H7 (cell line): ENCODE data around the gene CABP2. TPM values are rescaled to one million over a fixed set of nuclear protein-coding genes. Genes with fewer than 3 reads are reported as not detected.
"Not testable (repeated sequence)": the region's sequence is repeated elsewhere in the genome, so short reads cannot be mapped to it uniquely, and the experiment has no call there.

ENCODE experiments used
- DNase-seq: peaks from one replicate; pipeline ENCODE4 v3.0.0; 2012
- H3K27me3 ChIP-seq: 2 replicates; pipeline ENCODE4 v1.6.0; 2011; ENCODE audit warnings: mild to moderate bottlenecking, low read length; ENCODE audit not compliant: control insufficient read depth, insufficient read depth
- H3K36me3 ChIP-seq: replicated peaks from 2 replicates; pipeline ENCODE4 v1.5.1; 2011; ENCODE audit warnings: low read length; ENCODE audit not compliant: control insufficient read depth, insufficient read depth
- H3K4me3 ChIP-seq: 2 replicates; pipeline ENCODE4 v1.5.1; 2011; ENCODE audit warnings: low read depth, mild to moderate bottlenecking, control low read depth, low read length, moderate library complexity; ENCODE audit not compliant: insufficient read depth
- total RNA-seq: library from RNA; depleted of rRNA; stranded (reverse); fragments of >200 nt; shearing (Covaris generic); gene quantifications from 2 replicates; pipeline ENCODE4 v1.2.3, GENCODE V29; 2014

The CABP2 gene
- total RNA-seq, 1 experiment from 2014 or later: not detected

DNA sequence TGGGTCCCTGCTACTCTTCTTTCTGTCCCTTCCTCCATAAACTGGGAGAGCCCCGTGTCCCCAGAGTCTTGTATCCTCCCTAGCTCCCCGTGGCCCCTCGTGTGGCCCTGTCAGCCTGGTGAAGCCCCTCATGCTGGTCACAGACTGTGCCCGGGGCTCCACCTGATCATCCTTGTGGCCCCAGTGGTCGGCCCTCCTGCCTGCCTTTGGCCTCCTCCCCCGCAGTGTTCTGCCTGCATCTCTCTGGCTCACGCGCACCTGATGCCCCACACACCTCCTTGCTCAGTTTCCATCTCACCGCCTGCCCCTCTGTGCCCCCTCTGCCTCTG, 1.2 kb upstream of the CABP2 start:
- Histone ChIP-seq H3K4me3 (no peak overlapping the region), H3K27me3 (no peaks in the 10 kb centered on the region)
- no peak for DNase-seq

GRCh38 chr11:67523556-67524479, 572 bp upstream of the CABP2 start:
- peak; percentile 64 for DNase-seq
- H3K4me3 ChIP-seq: no peak overlapping the region
- H3K36me3 ChIP-seq: no peaks in the 10 kb centered on the region
- 0 out of 2 replicates have a peak, but pooled peaks cover 1% of the 10 kb centered on the region for H3K27me3 ChIP-seq

More for the DNA sequence above, 1.2 kb upstream of the CABP2 start:
- no peaks in the 10 kb centered on the region for H3K36me3 ChIP-seq

DNA sequence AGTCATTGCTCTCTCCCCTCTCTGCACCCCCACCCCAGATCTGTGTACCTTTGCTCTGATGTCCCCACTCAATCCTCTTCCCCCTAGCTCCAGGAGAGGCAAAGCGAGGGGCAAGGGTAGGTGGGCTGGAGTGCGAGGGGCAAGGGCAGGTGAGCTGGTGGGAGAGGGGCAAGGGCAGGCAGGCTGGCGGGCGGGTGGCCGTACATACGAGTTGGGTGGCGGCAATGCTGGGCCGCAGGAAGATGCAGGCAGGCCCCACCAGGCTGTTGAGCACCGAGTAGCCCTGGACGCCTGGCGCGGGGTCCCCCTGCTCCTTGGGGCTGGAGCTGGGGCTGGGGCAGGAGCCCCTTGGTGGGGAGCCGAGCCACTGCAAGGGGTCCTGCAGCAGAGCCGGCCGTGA, 908 bp downstream of the CABP2 start:
- no peak overlapping the region for H3K4me3 ChIP-seq
- H3K36me3 ChIP-seq: no peaks in the 10 kb centered on the region
- DNase-seq: peak; percentile 44

GRCh38 chr11:67521924-67522323, 1.3 kb downstream of the CABP2 start:
- DNase-seq: no peak
- H3K27me3 ChIP-seq: peaks cover 1% of the 10 kb centered on the region; the same call in 1 of the 2 replicates

More for the DNA sequence above, 908 bp downstream of the CABP2 start:
- H3K27me3 ChIP-seq: peaks cover 1% of the 10 kb centered on the region; the same call in 1 of the 2 replicates

DNA sequence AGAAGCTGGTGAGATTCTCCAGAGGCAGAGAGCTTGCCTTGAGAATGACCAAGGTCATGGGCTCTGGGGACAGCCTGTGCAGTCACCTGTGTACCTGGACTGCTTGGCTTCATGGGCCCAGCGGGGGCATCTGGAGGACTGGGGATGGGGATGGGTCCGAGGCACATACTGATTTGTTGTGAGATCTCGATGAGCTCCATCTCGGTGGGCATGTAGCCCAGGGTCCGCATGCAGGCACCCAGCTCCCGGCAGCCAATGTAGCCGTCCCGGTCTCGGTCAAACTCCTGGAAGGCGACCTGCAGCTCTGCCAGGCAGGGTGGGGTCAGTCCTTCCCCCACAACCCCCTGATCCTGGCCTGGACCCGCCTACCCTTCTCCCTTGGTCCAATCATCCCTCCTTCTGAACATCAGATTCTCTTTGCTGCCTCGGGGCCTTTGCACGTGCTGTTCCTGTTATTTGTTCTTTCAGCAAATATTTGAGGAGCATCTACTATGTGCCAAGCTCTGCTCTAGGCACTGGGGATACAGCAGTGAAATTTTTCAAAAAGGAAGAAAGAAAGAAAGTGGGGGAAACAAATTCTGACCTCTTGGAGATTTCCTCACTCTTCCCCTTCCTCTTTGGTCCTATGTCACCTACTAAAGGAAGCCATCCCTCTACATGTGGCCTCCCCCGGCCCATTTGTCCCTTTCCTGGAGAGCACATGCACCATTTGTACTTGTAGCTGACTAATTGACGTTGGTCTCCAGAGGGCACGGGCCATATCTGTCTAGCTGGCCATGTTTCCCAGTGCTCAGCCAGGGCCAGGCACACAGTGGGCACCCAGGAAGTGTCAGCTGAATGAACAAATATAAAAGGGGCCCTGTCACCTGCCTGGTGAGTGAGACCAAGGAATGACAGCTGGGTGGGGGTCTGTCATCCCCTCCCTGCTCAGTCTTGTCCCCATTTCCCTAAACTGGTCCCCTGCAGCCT, 2.1 kb downstream of the CABP2 start:
- H3K36me3 ChIP-seq: no peaks in the 10 kb centered on the region
- H3K4me3 ChIP-seq: no peak overlapping the region
- DNase-seq: peak; percentile 34
- peaks cover 1% of the 10 kb centered on the region; the same call in 1 of the 2 replicates for H3K27me3 ChIP-seq

More at GRCh38 chr11:67521924-67522323, 1.3 kb downstream of the CABP2 start:
- no peak overlapping the region for H3K4me3 ChIP-seq
- no peaks in the 10 kb centered on the region for H3K36me3 ChIP-seq

GRCh38 chr11:67519726-67520125, 3.5 kb downstream of the CABP2 start:
- peak; percentile 49 for DNase-seq
- Histone ChIP-seq H3K27me3 (peaks cover 1% of the 10 kb centered on the region; the same call in 1 of the 2 replicates), H3K4me3 (no peak overlapping the region), H3K36me3 (no peaks in the 10 kb centered on the region)

GRCh38 chr11:67517784-67518552, 5.3 kb downstream of the CABP2 start:
- Histone ChIP-seq H3K36me3 (no peaks in the 10 kb centered on the region), H3K4me3 (no peak overlapping the region), H3K27me3 (peaks cover 1% of the 10 kb centered on the region; the same call in 1 of the 2 replicates)
- DNase-seq: no peak

- no peak overlapping the region for H3K4me3 ChIP-seq
- no peaks in the 10 kb centered on the region for H3K36me3 ChIP-seq
- DNase-seq: no peak
- H3K27me3 ChIP-seq: peaks cover 1% of the 10 kb centered on the region; the same call in 1 of the 2 replicates
Measured at GRCh38 chr11:67516806-67517205, 6.4 kb downstream of the CABP2 start.

- Histone ChIP-seq H3K36me3 (no peaks in the 10 kb centered on the region), H3K4me3 (no peak overlapping the region), H3K27me3 (peaks cover 4% of the 10 kb centered on the region; the same call in 1 of the 2 replicates)
- DNase-seq: no peak
Measured at GRCh38 chr11:67514116-67514515, 9.1 kb downstream of the CABP2 start.

GRCh38 chr11:67511558-67511957, 11.7 kb downstream of the CABP2 start:
- H3K36me3 ChIP-seq, H3K27me3 ChIP-seq, DNase-seq, H3K4me3 ChIP-seq: not testable (repeated sequence)

- peaks cover 3% of the 10 kb centered on the region; the same call in 1 of the 2 replicates for H3K27me3 ChIP-seq
- no peaks in the 10 kb centered on the region for H3K36me3 ChIP-seq
- DNase-seq: no peak
- no peak overlapping the region for H3K4me3 ChIP-seq
Measured at GRCh38 chr11:67510023-67510345, 13.3 kb downstream of the CABP2 start.

GRCh38 chr11:67508486-67509121, 14.6 kb downstream of the CABP2 start:
- Histone ChIP-seq H3K27me3 (peaks cover 6% of the 10 kb centered on the region; the same call in 1 of the 2 replicates), H3K4me3 (peak overlapping the region; percentile 93), H3K36me3 (no peaks in the 10 kb centered on the region)
- DNase-seq: peak; percentile 99

DNA sequence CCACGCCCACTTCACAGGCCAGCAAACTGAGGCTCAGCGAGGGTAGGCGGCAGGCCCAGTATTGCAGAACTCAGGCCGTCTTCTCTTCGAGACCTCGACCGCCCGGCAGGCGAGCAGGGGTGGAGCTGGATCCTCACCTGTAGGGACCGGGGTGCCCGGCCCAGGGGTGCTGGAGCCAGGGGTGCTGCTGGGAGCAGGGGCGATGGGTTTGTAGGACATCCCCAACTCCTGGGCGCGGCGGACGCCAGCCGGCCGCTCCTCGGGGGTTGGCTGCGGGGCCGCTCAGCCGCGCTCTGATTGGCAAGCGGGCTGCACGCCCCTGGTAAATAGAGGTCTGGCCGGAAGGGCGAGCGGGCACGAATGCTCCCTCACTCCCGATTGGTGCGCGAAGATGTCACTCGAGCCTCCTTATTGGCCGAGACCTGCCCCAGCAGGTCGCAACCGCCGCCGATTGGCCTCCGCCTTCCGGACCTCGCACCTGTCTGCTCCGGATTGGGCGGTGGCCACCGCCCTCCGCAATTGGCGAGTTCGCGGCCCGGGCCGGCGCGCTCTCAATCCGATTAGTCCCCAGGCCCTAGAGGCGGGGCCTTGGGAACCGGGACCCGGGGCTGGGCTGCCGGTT, 15.3 kb downstream of the CABP2 start, which contains the start of gene CDK2AP2:
Gene CDK2AP2, minus strand, starts transcription at position 299 of the 622 bp plus-strand sequence. Its CDS starts 80 bp downstream, at position 219.
- H3K4me3 ChIP-seq: peak within 1 kb of the TSS; percentile 93
- no peaks in the 10 kb centered on the region for H3K36me3 ChIP-seq
- peaks cover 9% of the 10 kb centered on the region; the same call in 1 of the 2 replicates for H3K27me3 ChIP-seq
- DNase-seq: peak; percentile 100
